ENCODE results near the gene FNDC5.

DNA sequence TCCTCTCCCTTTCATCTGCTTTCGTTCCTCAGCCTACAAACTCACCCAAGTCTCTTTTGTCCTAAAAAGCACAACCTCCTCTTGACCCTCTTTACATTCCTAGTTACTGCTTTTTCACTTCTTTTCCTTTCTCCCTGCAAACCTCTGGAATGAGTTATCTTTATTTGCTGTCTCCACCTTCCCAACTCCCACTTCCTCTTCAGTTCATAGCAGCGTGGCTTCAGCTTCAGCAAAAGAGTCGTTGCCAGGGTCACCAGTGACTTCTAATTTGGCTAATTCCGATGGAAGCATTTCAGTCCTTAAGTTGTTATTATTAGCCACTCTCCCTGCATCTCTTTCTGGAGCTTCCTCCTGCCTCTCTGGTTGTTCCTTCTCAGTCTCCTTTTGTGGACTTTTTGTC is 36.7 kb upstream of the FNDC5 start:
- TF ChIP-seq, protein P1, sequence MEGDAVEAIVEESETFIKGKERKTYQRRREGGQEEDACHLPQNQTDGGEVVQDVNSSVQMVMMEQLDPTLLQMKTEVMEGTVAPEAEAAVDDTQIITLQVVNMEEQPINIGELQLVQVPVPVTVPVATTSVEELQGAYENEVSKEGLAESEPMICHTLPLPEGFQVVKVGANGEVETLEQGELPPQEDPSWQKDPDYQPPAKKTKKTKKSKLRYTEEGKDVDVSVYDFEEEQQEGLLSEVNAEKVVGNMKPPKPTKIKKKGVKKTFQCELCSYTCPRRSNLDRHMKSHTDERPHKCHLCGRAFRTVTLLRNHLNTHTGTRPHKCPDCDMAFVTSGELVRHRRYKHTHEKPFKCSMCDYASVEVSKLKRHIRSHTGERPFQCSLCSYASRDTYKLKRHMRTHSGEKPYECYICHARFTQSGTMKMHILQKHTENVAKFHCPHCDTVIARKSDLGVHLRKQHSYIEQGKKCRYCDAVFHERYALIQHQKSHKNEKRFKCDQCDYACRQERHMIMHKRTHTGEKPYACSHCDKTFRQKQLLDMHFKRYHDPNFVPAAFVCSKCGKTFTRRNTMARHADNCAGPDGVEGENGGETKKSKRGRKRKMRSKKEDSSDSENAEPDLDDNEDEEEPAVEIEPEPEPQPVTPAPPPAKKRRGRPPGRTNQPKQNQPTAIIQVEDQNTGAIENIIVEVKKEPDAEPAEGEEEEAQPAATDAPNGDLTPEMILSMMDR (IDR thresholded peaks at IDR 0.05) = no peak
- no peak for TF ChIP-seq EZH2 (IDR thresholded peaks at IDR 0.05)
